Uterus (tissue), 2 donors: ENCODE results near the gene CARD9.

Source experiments
- POLR2A ChIP-seq, 2 donors: fragments of 450-650 bp; IDR thresholded peaks; one replicate each; pipeline ENCODE4 v1.6.1; 2016; ENCODE audit warnings: antibody characterized with exemption in 2 of 2, mild to moderate bottlenecking in 1 of 2, moderate library complexity in 1 of 2
- TF ChIP-seq, protein P1 (sequence below), 4 experiments: fragments of 200-600 bp in 2 of 4; fragments of 450-650 bp in 2 of 4; sonication (generic) in 2 of 4; IDR thresholded peaks; one replicate each; pipeline ENCODE4 v1.5.1; 2016 to 2019; ENCODE audit warnings: antibody characterized with exemption in 4 of 4, mild to moderate bottlenecking in 2 of 4, moderate library complexity in 1 of 4

DNA sequence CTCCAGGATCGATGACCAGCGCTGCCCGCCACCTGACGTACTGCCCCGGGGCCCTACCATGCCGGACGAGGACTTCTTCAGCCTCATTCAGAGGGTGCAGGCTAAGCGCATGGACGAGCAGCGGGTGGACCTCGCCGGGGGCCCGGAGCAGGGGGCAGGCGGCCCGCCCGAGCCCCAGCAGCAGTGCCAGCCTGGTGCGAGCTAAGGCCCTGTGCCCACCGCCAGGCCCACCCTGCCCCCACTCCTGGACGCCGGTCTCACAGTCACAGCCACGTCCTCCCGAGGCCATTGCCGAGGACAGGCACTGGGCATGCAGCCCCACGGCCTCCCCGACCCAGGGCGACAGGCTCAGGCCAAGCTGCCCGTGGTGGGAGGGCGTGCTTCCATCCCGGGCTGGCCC lies 15.5 kb downstream of the CARD9 start:
- TF ChIP-seq, protein P1, sequence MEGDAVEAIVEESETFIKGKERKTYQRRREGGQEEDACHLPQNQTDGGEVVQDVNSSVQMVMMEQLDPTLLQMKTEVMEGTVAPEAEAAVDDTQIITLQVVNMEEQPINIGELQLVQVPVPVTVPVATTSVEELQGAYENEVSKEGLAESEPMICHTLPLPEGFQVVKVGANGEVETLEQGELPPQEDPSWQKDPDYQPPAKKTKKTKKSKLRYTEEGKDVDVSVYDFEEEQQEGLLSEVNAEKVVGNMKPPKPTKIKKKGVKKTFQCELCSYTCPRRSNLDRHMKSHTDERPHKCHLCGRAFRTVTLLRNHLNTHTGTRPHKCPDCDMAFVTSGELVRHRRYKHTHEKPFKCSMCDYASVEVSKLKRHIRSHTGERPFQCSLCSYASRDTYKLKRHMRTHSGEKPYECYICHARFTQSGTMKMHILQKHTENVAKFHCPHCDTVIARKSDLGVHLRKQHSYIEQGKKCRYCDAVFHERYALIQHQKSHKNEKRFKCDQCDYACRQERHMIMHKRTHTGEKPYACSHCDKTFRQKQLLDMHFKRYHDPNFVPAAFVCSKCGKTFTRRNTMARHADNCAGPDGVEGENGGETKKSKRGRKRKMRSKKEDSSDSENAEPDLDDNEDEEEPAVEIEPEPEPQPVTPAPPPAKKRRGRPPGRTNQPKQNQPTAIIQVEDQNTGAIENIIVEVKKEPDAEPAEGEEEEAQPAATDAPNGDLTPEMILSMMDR (IDR thresholded peaks at IDR 0.05), result no peak
- no peak for TF ChIP-seq POLR2A (IDR thresholded peaks at IDR 0.05)
